Posterior vena cava (tissue), 2 donors: ENCODE results near the gene ARFRP1. TPM values are rescaled to one million over a fixed set of nuclear protein-coding genes. Genes with fewer than 3 reads are reported as not detected.

Experiments used
- DNase-seq: peaks from one replicate; pipeline ENCODE4 v3.0.0-alpha.2; 2020; ENCODE audit warnings: low spot score
- intact Hi-C, 2 donors: fragments of 100-400 bp; cut with DNase I; formaldehyde crosslinking; loops; one replicate each; pipeline versions ENCODE4 v1.14.1 to v1.14.2; 2022 to 2023
- total RNA-seq, 2 donors: library from RNA; stranded (reverse); fragmentation: NEBNext Ultra II Directional; extraction: Animal tissue kit (Norgen Biotek cat#: 25700); gene quantifications; one replicate each; pipeline ENCODE4 v1.2.1, GENCODE V29; 2021
- donor health status: DM: yes; HTN: yes; CAD: no.
- donor health status: DM: yes; HTN: yes; CAD: no.

The ARFRP1 gene
- total RNA-seq, 2 donors from 2014 or later = 35.7 to 38.1 TPM

DNA sequence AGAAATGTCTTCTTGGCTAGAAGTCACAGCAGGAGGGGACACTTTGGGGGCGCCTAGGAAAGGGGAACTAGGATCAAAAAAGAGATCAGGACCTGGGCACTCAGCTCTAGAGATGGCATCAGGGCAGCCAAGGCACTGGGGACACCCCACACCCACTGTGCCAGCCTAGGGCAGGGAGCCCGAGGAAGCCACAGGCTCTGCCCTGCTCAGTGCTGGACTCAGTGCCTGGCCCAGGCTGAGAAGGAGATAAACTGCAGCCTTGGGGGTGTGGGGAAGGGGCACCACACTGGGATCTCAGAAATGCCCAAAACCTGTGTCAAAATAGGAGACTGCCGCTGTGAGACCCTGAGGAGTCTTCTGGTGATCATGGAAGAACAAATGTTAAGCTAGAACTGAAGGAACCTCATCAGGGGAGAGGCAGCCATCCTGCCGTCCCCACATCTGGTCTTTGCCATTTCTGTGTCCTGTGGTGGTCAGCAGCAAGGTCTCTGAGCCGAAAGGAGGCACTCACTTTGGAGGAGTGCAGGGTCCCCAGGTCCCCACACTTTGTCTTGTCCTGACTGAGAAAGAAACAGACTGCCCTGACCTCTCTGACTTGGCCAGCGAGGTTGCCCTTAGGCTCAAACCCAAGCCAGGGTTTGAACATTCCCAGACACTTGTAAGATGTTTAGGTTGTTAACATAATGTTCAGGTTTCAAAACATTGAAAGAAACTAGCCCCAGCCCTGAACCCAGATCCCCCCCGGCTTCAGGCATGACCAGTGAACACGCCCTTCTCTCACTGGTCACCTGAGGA, 2.3 kb downstream of the ARFRP1 start:
- intact Hi-C loops = no loop called here
- DNase-seq = peak; percentile 45

DNA sequence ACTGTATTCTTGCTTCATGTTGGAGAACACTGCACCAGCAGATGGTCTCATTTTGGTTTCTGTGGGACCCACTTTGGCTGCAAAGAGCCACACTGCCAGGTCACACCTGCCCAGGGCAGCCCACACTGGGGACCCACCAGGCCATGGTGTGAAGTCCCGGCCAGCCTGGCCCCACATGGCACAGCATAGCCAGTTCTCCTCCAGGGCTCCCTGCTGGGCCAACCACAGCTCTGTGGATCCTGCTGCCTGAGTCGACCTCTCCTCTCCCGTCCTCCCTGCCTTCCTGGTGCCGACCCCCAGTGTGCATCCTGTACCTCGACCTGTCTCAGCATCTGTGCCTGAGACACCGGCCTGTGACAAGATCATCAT, 3.0 kb downstream of the ARFRP1 start:
- intact Hi-C loops = no loop called here
- DNase-seq = peak; percentile 64

DNA sequence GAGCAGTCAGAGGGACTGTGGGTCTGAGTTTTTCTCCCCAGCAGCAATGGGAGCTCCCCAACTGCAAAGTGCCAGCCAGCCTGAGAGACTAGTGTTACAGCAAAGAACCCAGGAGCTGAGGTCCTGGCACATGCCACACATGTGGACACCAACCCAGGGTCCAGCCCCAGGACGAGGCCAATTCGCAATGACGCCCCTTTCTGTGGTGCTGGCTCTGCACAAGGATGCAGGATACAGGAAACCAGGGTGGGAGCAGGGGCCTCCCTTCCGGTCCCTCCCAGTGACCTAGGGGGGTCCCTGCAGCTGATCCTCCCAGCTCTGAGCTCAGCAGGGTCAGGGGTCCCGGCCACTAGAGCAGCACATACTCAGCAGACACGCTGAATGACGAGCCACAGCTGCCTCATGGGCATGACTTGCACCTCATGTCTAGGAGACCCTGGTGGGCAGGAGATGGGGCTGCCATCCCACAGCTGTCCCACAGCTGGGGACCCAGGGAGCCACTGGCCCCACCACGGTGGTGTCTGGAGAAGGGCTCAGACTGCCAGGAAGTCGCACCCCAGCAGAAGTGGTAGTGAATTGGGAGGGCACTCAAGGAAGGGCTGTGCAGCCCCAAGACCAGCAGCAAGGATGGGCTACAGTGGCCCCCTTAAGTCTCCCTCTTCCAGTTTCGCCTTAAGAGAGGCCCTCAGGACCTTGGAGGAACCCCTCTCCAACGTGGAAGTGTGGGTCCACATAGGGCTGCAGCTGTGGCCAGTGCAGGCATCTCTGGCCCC, 3.6 kb downstream of the ARFRP1 start:
- peak; percentile 67 for DNase-seq
- intact Hi-C loops = no loop called here

- intact Hi-C loops = no loop called here
- peak; percentile 79 for DNase-seq
Observed at GRCh38 chr20:63703471-63703975, 4.3 kb downstream of the ARFRP1 start.

DNA sequence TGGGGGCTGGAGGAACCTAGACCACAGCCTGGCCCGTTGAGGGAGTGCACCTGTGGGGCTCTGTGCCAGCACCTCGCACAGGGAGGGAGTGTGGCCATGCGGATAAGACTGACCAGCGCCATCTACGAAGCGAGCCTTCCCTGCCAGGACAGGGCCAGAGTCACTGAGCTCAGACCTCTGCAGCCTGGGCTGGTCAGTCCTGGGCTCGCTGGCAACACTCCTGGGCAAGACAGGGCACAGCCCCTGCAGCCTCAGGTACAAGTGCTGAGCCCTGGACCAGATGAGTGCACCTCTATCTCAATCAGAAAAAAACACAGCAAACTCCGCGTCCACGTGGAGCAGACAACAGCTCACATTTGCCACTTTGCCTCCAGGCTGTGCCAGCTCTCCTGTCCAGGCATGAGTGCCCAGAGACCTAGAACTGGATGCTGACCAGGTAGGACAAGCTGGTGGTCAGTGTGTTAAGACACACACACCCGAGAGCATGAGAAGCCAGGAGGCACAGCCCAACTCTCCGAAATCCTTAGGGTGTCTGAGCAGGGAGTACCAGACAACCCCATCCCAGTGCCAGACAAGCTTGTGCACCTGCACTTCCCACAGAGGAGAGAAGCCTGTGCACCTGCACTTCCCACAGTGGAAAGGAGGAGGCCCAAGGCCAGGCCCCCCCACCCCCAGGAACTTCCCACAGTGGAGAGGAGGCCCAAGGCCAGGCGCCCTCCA, 4.9 kb downstream of the ARFRP1 start:
- DNase-seq = peak; percentile 64
- intact Hi-C loops = no loop called here

GRCh38 chr20:63702036-63702665, 5.6 kb downstream of the ARFRP1 start:
- intact Hi-C loops = no loop called here
- DNase-seq = peak; percentile 78

DNA sequence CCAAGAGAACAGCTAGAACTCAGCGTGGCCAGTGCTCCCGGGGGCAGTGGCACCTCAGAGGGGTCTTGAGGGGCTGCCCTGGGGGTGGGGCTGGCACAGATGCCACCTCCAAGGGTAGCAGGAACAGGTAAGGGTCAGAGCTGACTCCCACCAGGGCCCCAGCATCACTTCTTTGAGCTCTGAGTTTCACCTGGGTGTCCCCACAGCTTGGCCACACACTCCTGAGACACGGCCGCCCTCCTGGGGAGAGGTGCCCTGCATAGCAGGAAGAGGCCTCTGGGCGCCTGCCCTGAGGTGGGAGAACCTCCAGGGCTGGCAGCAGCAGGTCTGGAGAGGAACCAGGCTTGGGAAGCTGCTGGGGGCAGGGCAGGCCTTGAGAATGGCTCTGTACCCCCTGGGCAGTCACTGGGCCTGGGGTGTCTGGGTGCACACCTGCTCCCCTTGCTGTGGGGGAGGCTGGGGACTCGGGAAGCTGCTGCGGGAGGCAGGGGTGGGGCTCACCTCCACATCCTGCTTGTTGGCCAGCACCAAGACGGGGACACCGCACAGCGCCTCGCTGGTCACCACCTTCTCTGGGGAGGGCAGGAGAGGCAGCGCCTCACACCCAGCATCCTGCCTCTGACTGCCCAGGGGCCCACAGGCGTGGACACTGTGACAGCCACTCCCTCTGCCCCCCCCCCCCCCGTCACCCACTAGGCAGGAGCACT, 6.3 kb downstream of the ARFRP1 start:
- peak; percentile 78 for DNase-seq
- intact Hi-C loops = no loop called here

- intact Hi-C loops = no loop called here
- DNase-seq = no peak
Observed at GRCh38 chr20:63701051-63701328, 6.8 kb downstream of the ARFRP1 start.

- peak; percentile 80 for DNase-seq
- intact Hi-C loops = no loop called here
Observed at GRCh38 chr20:63700199-63701050, 7.4 kb downstream of the ARFRP1 start.

GRCh38 chr20:63699466-63700198, 8.1 kb downstream of the ARFRP1 start:
- intact Hi-C loops = no loop called here
- DNase-seq = peak; percentile 83

DNA sequence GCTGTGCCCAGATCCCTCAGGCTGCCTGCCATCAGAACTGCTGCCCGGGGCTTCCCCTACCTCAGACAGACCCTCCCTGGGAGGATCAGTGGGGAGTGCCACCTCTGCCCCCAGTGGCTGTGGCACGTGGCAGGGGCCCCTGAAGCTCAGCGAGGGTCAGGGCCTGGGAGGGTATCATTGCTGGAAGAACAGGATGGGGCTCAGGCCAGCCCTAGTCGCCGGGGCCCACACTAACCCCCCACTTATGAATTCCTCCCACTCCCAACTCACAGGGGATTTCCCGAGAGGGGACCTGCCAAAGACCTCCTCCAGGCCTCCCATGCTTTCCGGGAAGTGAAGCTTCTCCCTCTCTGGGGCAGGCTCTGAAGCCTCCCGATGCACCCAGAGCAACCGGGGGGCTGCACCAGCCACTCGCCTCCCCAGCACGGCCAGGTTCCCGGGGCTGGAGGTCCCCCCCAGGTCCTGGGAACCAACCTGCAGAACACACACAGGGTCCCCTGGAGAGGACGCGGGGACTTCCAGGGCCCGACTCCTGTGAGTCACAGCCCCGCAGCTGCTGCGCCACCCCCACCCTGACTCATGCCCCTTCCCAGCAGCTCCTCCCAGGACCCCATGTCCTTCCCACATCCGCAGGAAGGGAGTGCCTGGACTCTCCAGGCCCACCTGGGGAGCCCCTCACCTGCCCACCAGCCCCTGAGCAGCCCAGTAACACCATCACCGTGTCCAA, 8.9 kb downstream of the ARFRP1 start:
- DNase-seq = peak; percentile 94

DNA sequence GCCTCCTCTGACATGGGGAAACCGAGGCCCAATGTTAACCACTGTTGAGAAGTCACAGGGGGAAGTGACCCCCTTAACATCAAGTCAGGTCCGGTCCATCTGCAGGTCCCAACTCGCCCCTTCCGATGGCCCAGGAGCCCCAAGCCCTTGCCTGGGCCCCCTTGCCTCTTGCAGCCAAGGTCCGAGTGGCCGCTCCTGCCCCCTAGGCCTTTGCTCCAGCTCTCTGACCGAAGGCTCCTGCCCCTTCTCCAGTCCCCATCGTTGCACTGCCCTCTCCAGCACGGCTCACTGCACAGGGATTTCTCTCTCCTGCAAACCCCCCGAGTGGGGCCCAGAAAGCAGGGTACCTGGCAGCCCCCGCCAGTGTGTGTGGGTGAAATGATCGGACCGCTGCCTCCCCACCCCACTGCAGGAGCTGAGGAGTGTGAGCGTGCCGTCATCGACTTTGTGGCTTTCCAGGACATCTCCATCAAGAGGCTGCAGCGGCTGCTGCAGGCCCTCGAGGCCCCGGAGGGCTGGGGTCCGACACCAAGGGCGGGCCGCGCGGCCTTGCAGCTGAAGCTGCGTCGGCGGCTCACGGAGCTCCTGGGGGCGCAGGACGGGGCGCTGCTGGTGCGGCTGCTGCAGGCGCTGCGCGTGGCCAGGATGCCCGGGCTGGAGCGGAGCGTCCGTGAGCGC, 9.8 kb downstream of the ARFRP1 start:
- intact Hi-C loops = no loop called here
- peak; percentile 74 for DNase-seq

More for the DNA sequence above, 8.9 kb downstream of the ARFRP1 start:
- intact Hi-C loops = no loop called here

DNA sequence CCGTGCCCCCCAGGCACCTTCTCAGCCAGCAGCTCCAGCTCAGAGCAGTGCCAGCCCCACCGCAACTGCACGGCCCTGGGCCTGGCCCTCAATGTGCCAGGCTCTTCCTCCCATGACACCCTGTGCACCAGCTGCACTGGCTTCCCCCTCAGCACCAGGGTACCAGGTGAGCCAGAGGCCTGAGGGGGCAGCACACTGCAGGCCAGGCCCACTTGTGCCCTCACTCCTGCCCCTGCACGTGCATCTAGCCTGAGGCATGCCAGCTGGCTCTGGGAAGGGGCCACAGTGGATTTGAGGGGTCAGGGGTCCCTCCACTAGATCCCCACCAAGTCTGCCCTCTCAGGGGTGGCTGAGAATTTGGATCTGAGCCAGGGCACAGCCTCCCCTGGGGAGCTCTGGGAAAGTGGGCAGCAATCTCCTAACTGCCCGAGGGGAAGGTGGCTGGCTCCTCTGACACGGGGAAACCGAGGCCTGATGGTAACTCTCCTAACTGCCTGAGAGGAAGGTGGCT, 10.4 kb downstream of the ARFRP1 start:
- intact Hi-C loops = no loop called here
- DNase-seq = peak; percentile 77

DNA sequence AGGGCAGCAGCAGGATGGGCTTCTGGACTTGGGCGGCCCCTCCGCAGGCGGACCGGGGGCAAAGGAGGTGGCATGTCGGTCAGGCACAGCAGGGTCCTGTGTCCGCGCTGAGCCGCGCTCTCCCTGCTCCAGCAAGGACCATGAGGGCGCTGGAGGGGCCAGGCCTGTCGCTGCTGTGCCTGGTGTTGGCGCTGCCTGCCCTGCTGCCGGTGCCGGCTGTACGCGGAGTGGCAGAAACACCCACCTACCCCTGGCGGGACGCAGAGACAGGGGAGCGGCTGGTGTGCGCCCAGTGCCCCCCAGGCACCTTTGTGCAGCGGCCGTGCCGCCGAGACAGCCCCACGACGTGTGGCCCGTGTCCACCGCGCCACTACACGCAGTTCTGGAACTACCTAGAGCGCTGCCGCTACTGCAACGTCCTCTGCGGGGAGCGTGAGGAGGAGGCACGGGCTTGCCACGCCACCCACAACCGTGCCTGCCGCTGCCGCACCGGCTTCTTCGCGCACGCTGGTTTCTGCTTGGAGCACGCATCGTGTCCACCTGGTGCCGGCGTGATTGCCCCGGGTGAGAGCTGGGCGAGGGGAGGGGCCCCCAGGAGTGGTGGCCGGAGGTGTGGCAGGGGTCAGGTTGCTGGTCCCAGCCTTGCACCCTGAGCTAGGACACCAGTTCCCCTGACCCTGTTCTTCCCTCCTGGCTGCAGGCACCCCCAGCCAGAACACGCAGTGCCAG, 11.0 kb downstream of the ARFRP1 start, which contains the start of gene TNFRSF6B:
TNFRSF6B (plus strand) TSS at position 25 of the 729 bp plus-strand sequence; CDS start at position 141, 116 bp downstream.
- intact Hi-C loops = no loop called here
- DNase-seq = peak; percentile 83

- intact Hi-C loops = no loop called here
- no peak for DNase-seq
Observed at GRCh38 chr20:63696306-63696627, 11.5 kb downstream of the ARFRP1 start.
